GM12892 (cell line): ENCODE data around the gene KLK5.

Source experiments
- POLR2A ChIP-seq: IDR thresholded peaks from 2 replicates; pipeline ENCODE4 v1.6.1; 2011; ENCODE audit warnings: low read depth, low read length, control low read depth
- POLR2AphosphoS5 ChIP-seq: IDR thresholded peaks from 2 replicates; pipeline ENCODE4 v1.6.1; 2011; ENCODE audit warnings: low read depth, low read length, control low read depth

- TF ChIP-seq POLR2A (no peak), POLR2AphosphoS5 (no peak)
Measured at GRCh38 chr19:50982186-50982585, 29.3 kb upstream of the KLK5 start.
